HepG2 (cell line): Measurements from ENCODE around the gene SPNS2. TPM values are rescaled to one million over a fixed set of nuclear protein-coding genes. Genes with fewer than 3 reads are reported as not detected.
A peak's percentile ranks its signal among the peaks of the same experiment; 100 is the strongest.

Source experiments
- ASH2L ChIP-seq: fragments of 300-600, 200-600 bp; sonication (generic); IDR thresholded peaks from 2 replicates; pipeline ENCODE4 v1.7.0; 2017; ENCODE audit warnings: low read depth, mild to moderate bottlenecking, moderate library complexity, mixed read lengths, low read length; ENCODE audit not compliant: insufficient read length
- E2F5 ChIP-seq: sonication (generic); formaldehyde crosslinking; conservative IDR thresholded peaks from 2 replicates; pipeline ENCODE4 v1.4.0; 2020; ENCODE audit warnings: missing genetic modification reagents
- EHMT2 ChIP-seq: fragments of 200-600 bp; sonication (generic); IDR thresholded peaks from 2 replicates; pipeline ENCODE4 v1.7.0; 2017; ENCODE audit warnings: antibody characterized with exemption, low read depth, low read length, borderline replicate concordance
- ELF4 ChIP-seq: sonication (generic); formaldehyde crosslinking; IDR thresholded peaks from 2 replicates; pipeline ENCODE4 v1.5.0; 2020; ENCODE audit warnings: missing genetic modification reagents, mild to moderate bottlenecking, moderate library complexity, borderline replicate concordance
- HINFP ChIP-seq: sonication (generic); formaldehyde crosslinking; IDR thresholded peaks from 2 replicates; pipeline ENCODE4 v1.4.0; 2020; ENCODE audit warnings: low read depth, mild to moderate bottlenecking, missing genetic modification reagents
- HNRNPUL1 ChIP-seq: fragments of 200-400 bp; formaldehyde crosslinking; IDR thresholded peaks from 2 replicates; pipeline ENCODE4 v1.6.1; 2017; ENCODE audit warnings: low read depth, mild to moderate bottlenecking, low read length, moderate library complexity
- SCMH1 ChIP-seq: sonication (generic); formaldehyde crosslinking; IDR thresholded peaks from 2 replicates; pipeline ENCODE4 v1.9.0; 2021; ENCODE audit warnings: missing genetic modification reagents, mild to moderate bottlenecking, borderline replicate concordance
- THAP9 ChIP-seq: sonication (generic); formaldehyde crosslinking; IDR thresholded peaks from 2 replicates; pipeline ENCODE4; 2020; ENCODE audit warnings: missing genetic modification reagents, mild to moderate bottlenecking, borderline replicate concordance
- ZBTB33 ChIP-seq: sonication (generic); formaldehyde crosslinking; IDR thresholded peaks from 2 replicates; pipeline ENCODE4 v1.4.0; 2020; ENCODE audit warnings: missing genetic modification reagents
- ZFP36L2 ChIP-seq: sonication (generic); formaldehyde crosslinking; IDR thresholded peaks from 2 replicates; pipeline ENCODE4 v1.4.0; 2020; ENCODE audit warnings: missing genetic modification reagents
- ZKSCAN8 ChIP-seq: IDR thresholded peaks from 2 replicates; pipeline ENCODE4 v1.6.1; 2016; ENCODE audit warnings: borderline replicate concordance, missing genetic modification reagents, missing compliant biosample characterization
- ZNF367 ChIP-seq: sonication (generic); formaldehyde crosslinking; IDR thresholded peaks from 2 replicates; pipeline ENCODE4 v1.4.0; 2020; ENCODE audit warnings: missing genetic modification reagents, borderline replicate concordance
- ZNF570 ChIP-seq: sonication (generic); formaldehyde crosslinking; IDR thresholded peaks from 2 replicates; pipeline ENCODE4 v1.4.0; 2020; ENCODE audit warnings: mild to moderate bottlenecking, missing genetic modification reagents, borderline replicate concordance
- ZNF615 ChIP-seq: sonication (generic); formaldehyde crosslinking; IDR thresholded peaks from 2 replicates; pipeline ENCODE4 v1.5.0; 2020; ENCODE audit warnings: mild to moderate bottlenecking, missing genetic modification reagents, borderline replicate concordance
- ZNF670 ChIP-seq: sonication (generic); formaldehyde crosslinking; IDR thresholded peaks from 2 replicates; pipeline ENCODE4 v1.8.0; 2022; ENCODE audit warnings: mild to moderate bottlenecking, missing genetic modification reagents, borderline replicate concordance
- ZNF773 ChIP-seq: sonication (generic); formaldehyde crosslinking; IDR thresholded peaks from 2 replicates; pipeline ENCODE4 v1.4.0; 2020; ENCODE audit warnings: missing genetic modification reagents, borderline replicate concordance
- polyA plus RNA-seq, 8 experiments: library from polyadenylated mRNA; depleted of rRNA in 3 of 8; stranded (reverse) in 7 of 8; unstranded in 1 of 8; fragments of >200 nt; fragmentation: Illumina TruSeq in 4 of 8; extraction: Trizol in 4 of 8; gene quantifications; 2 replicates each; pipeline versions ENCODE4 v1.2.1 to v1.2.3, GENCODE V29; 2011 to 2016; ENCODE audit warnings: low read depth in 4 of 8, missing spikeins in 1 of 8, mixed read lengths in 1 of 8; ENCODE audit not compliant: insufficient read depth in 1 of 8
- total RNA-seq, 5 experiments: library from RNA; depleted of rRNA; stranded (reverse); fragments of >200 nt; fragmentation: Illumina TruSeq; extraction: Trizol; gene quantifications; 2 replicates each; pipeline ENCODE4 v1.2.3, GENCODE V29; 2016; ENCODE audit warnings: low read depth in 1 of 5
- TF ChIP-seq, protein P1 (sequence below): sonication (generic); formaldehyde crosslinking; IDR thresholded peaks from 2 replicates; pipeline ENCODE4 v1.5.1; 2020; ENCODE audit warnings: missing genetic modification reagents, mild to moderate bottlenecking, borderline replicate concordance

The SPNS2 gene
- total and polyA plus RNA-seq, 2 of the 13 experiments (the other 11 are each of a cell fraction or from before 2014, with no cell fraction given): 0.01 TPM; not detected in 1

GRCh38 chr17:4492721-4493561, 5.7 kb upstream of the SPNS2 start (continued):
- TF ChIP-seq THAP9 (CRISPR knock-in tag): peak; percentile 47; the same call in 1 of the 2 replicates
- TF ChIP-seq ELF4 (CRISPR knock-in tag): no peak
- TF ChIP-seq ZFP36L2 (CRISPR knock-in tag): peak; percentile 94
- TF ChIP-seq E2F5 (CRISPR knock-in tag): no peak
- 0 out of 2 replicates have a peak, but pooled peaks have one; percentile 74 for TF ChIP-seq ZNF773 (CRISPR knock-in tag)
- no peak for TF ChIP-seq ZNF570 (CRISPR knock-in tag)
- TF ChIP-seq ZNF670 (CRISPR knock-in tag): no peak
- no peak for TF ChIP-seq ASH2L
- TF ChIP-seq HNRNPUL1: no peak
- TF ChIP-seq, protein P1, sequence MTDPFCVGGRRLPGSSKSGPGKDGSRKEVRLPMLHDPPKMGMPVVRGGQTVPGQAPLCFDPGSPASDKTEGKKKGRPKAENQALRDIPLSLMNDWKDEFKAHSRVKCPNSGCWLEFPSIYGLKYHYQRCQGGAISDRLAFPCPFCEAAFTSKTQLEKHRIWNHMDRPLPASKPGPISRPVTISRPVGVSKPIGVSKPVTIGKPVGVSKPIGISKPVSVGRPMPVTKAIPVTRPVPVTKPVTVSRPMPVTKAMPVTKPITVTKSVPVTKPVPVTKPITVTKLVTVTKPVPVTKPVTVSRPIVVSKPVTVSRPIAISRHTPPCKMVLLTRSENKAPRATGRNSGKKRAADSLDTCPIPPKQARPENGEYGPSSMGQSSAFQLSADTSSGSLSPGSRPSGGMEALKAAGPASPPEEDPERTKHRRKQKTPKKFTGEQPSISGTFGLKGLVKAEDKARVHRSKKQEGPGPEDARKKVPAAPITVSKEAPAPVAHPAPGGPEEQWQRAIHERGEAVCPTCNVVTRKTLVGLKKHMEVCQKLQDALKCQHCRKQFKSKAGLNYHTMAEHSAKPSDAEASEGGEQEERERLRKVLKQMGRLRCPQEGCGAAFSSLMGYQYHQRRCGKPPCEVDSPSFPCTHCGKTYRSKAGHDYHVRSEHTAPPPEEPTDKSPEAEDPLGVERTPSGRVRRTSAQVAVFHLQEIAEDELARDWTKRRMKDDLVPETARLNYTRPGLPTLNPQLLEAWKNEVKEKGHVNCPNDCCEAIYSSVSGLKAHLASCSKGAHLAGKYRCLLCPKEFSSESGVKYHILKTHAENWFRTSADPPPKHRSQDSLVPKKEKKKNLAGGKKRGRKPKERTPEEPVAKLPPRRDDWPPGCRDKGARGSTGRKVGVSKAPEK (CRISPR knock-in tag): no peak
- TF ChIP-seq HINFP: peak; percentile 75; the same call in 1 of the 2 replicates
- no peak for TF ChIP-seq ZNF367 (CRISPR knock-in tag)
- no peak for TF ChIP-seq SCMH1
- TF ChIP-seq ZNF615: 0 out of 2 replicates have a peak, but pooled peaks have one; percentile 38
- TF ChIP-seq ZKSCAN8 (CRISPR knock-in tag): no peak
- no peak for TF ChIP-seq ZBTB33
- peak; percentile 95 for TF ChIP-seq EHMT2
